Ishikawa (cell line): ENCODE measurements around the gene PDCD2L.

Source experiments
- CEBPB ChIP-seq: IDR thresholded peaks from 2 replicates; pipeline ENCODE4 v1.6.1; 2012
- EGR1 ChIP-seq: IDR thresholded peaks from 2 replicates; pipeline ENCODE4 v1.6.1; 2012
- FOXM1 ChIP-seq: IDR thresholded peaks from 2 replicates; pipeline ENCODE4 v1.6.1; 2012; ENCODE audit warnings: low read depth, borderline replicate concordance
- RAD21 ChIP-seq: IDR thresholded peaks from 2 replicates; pipeline ENCODE4 v1.6.1; 2012; ENCODE audit warnings: low read depth
- TAF1 ChIP-seq: IDR thresholded peaks from 2 replicates; pipeline ENCODE4 v1.6.1; 2012; ENCODE audit warnings: low read depth, mild to moderate bottlenecking
- TEAD4 ChIP-seq: IDR thresholded peaks from 2 replicates; pipeline ENCODE4 v1.6.1; 2012

DNA sequence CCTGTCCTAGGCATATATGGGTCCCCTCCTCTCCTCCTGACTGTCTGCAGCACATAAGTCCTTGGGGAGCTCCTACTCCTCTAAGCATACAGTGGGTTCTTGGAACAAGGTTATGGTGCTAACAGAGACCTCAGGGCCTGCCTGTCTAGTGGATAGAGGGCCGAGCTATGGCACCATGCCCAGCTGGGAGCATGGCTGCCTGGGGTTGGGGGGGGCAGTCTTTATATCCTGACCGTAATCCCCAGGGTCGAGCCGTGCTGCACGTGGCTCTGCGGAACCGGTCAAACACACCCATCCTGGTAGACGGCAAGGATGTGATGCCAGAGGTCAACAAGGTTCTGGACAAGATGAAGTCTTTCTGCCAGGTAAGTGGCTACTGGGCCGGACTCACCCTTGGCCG, 35.9 kb upstream of the PDCD2L start:
- TF ChIP-seq EGR1, result no peak
- no peak for TF ChIP-seq RAD21
- TF ChIP-seq CEBPB, result no peak
- TF ChIP-seq FOXM1, result no peak
- TF ChIP-seq TAF1, result no peak
- TF ChIP-seq TEAD4, result no peak
